A549 (cell line): ENCODE measurements around the gene RNF4.

Source experiments
- CEBPB ChIP-seq, 2 experiments: fragments of >200 bp in 1 of 2; sonication (Bioruptor Twin) in 1 of 2; formaldehyde crosslinking in 1 of 2; IDR thresholded peaks; 2 replicates each; pipeline ENCODE4 v1.6.1; 2012 to 2016
- CHD2 ChIP-seq: fragments of 150-350 bp; IDR thresholded peaks from 2 replicates; pipeline ENCODE4 v1.6.1; 2014; ENCODE audit warnings: low read length; ENCODE audit not compliant: partially characterized antibody
- ESRRA ChIP-seq: fragments of 150-350 bp; IDR thresholded peaks from 2 replicates; pipeline ENCODE4 v1.6.1; 2014; ENCODE audit warnings: mild to moderate bottlenecking, low read length, borderline replicate concordance
- FOSL2 ChIP-seq, 2 experiments: fragments of 450-650 bp in 1 of 2; fragments of >200 bp in 1 of 2; sonication (Bioruptor Twin) in 1 of 2; formaldehyde crosslinking; IDR thresholded peaks; 2 replicates each; pipeline versions ENCODE4 v1.5.0 to v1.6.1; 2016 to 2020; ENCODE audit warnings: mild to moderate bottlenecking in 1 of 2, moderate library complexity in 1 of 2
- HMGXB4 ChIP-seq: fragments of 250-450 bp; sonication (Bioruptor Pico); IDR thresholded peaks from 2 replicates; pipeline ENCODE4 v1.5.0; 2021; ENCODE audit warnings: mild to moderate bottlenecking, moderate library complexity, borderline replicate concordance
- MYC ChIP-seq: IDR thresholded peaks from 2 replicates; pipeline ENCODE4 v1.6.1; 2012; ENCODE audit warnings: mild to moderate bottlenecking, inconsistent platforms, low read length, improper control_type of control experiment, borderline replicate concordance
- NR3C1 ChIP-seq: fragments of >200 bp; sonication (Bioruptor Twin); formaldehyde crosslinking; IDR thresholded peaks from 3 replicates; pipeline ENCODE4 v1.6.1; 2017
- POLR2A ChIP-seq: IDR thresholded peaks from 2 replicates; pipeline ENCODE4 v1.6.1; 2012; ENCODE audit warnings: mild to moderate bottlenecking, low read length
- RAD21 ChIP-seq, 2 experiments: fragments of >200 bp in 1 of 2; sonication (Bioruptor Twin) in 1 of 2; formaldehyde crosslinking in 1 of 2; IDR thresholded peaks in 1 of 2; conservative IDR thresholded peaks in 1 of 2; 2 replicates in 1 of 2; 3 replicates in 1 of 2; pipeline ENCODE4 v1.6.1; 2012 to 2018; ENCODE audit warnings: inconsistent platforms in 1 of 2
- RNF2 ChIP-seq: fragments of 200-600 bp; sonication (generic); IDR thresholded peaks from 2 replicates; pipeline ENCODE4 v1.6.1; 2016; ENCODE audit warnings: low read depth, mild to moderate bottlenecking, antibody characterized with exemption, moderate library complexity, borderline replicate concordance
- TF ChIP-seq, protein P1 (sequence below): IDR thresholded peaks from 2 replicates; pipeline ENCODE4 v1.6.1; 2012
- TF ChIP-seq, protein P2 (sequence below): fragments of >200 bp; sonication (Bioruptor Twin); formaldehyde crosslinking; IDR thresholded peaks from 3 replicates; pipeline ENCODE4 v1.5.1; 2016

DNA sequence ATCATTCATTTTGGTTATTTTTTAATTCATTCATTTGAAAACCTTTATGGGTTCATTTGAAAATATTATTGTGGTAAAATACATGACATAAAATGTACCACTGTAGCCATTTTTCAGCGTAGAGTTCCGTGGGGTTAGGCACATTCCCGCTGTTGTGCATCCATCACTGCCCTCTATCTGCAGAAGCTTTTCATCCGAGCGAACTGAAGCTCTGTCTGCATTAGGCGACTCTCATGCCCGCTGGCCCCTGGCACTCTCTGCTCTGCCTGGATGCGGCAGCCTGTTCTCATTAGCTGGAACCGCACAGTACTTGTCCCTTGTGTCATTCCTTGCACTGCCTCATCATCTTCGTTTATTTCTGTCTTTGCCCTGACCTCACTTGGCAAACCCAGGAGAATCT is 32.6 kb upstream of the RNF4 start:
- TF ChIP-seq CHD2 (no peak), RNF2 (no peak), MYC (no peak), FOSL2 (IDR thresholded peaks at IDR 0.05) (no peak), FOSL2 (CRISPR knock-in tag; IDR thresholded peaks at IDR 0.05) (no peak), POLR2A (no peak), ESRRA (no peak), HMGXB4 (CRISPR knock-in tag) (no peak), RAD21 (conservative IDR thresholded peaks at IDR 0.05 in 1 of 2, IDR thresholded peaks at IDR 0.05 in 1 of 2) (peak; percentile 32 to 55; a peak in 4 of 5 replicates), NR3C1 (no peak), CEBPB (IDR thresholded peaks at IDR 0.05) (no peak)
- TF ChIP-seq, protein P1, sequence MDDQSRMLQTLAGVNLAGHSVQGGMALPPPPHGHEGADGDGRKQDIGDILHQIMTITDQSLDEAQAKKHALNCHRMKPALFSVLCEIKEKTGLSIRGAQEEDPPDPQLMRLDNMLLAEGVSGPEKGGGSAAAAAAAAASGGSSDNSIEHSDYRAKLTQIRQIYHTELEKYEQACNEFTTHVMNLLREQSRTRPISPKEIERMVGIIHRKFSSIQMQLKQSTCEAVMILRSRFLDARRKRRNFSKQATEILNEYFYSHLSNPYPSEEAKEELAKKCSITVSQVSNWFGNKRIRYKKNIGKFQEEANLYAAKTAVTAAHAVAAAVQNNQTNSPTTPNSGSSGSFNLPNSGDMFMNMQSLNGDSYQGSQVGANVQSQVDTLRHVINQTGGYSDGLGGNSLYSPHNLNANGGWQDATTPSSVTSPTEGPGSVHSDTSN: no peak
- TF ChIP-seq, protein P2, sequence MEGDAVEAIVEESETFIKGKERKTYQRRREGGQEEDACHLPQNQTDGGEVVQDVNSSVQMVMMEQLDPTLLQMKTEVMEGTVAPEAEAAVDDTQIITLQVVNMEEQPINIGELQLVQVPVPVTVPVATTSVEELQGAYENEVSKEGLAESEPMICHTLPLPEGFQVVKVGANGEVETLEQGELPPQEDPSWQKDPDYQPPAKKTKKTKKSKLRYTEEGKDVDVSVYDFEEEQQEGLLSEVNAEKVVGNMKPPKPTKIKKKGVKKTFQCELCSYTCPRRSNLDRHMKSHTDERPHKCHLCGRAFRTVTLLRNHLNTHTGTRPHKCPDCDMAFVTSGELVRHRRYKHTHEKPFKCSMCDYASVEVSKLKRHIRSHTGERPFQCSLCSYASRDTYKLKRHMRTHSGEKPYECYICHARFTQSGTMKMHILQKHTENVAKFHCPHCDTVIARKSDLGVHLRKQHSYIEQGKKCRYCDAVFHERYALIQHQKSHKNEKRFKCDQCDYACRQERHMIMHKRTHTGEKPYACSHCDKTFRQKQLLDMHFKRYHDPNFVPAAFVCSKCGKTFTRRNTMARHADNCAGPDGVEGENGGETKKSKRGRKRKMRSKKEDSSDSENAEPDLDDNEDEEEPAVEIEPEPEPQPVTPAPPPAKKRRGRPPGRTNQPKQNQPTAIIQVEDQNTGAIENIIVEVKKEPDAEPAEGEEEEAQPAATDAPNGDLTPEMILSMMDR: peak; percentile 19; the same call in 1 of the 3 replicates
